Calu3 (cell line): Measurements from ENCODE around the gene HPD. TPM values are rescaled to one million over a fixed set of nuclear protein-coding genes. Genes with fewer than 3 reads are reported as not detected.

ENCODE experiments used
- Bru-seq: library from RNA; stranded (reverse); fragments of 400-500 nt; gene quantifications from one replicate; lab custom pipeline; 2021; lab: Mats Ljungman, UMichigan
- BruChase-seq, 2 experiments: library from RNA; stranded (reverse); fragments of 400-500 nt; gene quantifications; one replicate each; lab custom pipeline; 2021; lab: Mats Ljungman, UMichigan
- BruUV-seq: library from RNA; stranded (reverse); fragments of 400-500 nt; replicated peaks from 2 replicates; lab custom pipeline; 2021; lab: Mats Ljungman, UMichigan
- CTCF ChIA-PET: fragments of 300-600 bp; sonication (Branson Sonifier 250); formaldehyde crosslinking; loops from one replicate; lab custom pipeline; 2022; ENCODE audit warnings: antibody characterized with exemption; lab: Charles Lee
- DNase-seq: peaks from one replicate; pipeline ENCODE4 v3.0.0; 2022
- H3K27ac Mint-ChIP-seq: one replicate; pipeline ENCODE4 v1.8.0; 2022; ENCODE audit warnings: mixed read lengths; ENCODE audit not compliant: unreplicated experiment
- H3K27me3 Mint-ChIP-seq: one replicate; pipeline ENCODE4 v1.8.0; 2022; ENCODE audit warnings: mixed read lengths; ENCODE audit not compliant: unreplicated experiment
- H3K36me3 Mint-ChIP-seq: one replicate; pipeline ENCODE4 v1.8.0; 2022; ENCODE audit warnings: mild to moderate bottlenecking, moderate library complexity, mixed read lengths; ENCODE audit not compliant: insufficient read depth, unreplicated experiment
- H3K4me1 Mint-ChIP-seq: one replicate; pipeline ENCODE4 v1.8.0; 2022; ENCODE audit warnings: mild to moderate bottlenecking, low read depth, mixed read lengths; ENCODE audit not compliant: unreplicated experiment
- H3K4me3 Mint-ChIP-seq: one replicate; pipeline ENCODE4 v1.8.0; 2022; ENCODE audit warnings: mild to moderate bottlenecking, low read depth, moderate library complexity, mixed read lengths; ENCODE audit not compliant: unreplicated experiment
- H3K9me3 Mint-ChIP-seq: one replicate; pipeline ENCODE4 v1.8.0; 2022; ENCODE audit warnings: low read depth, mixed read lengths; ENCODE audit not compliant: unreplicated experiment
- intact Hi-C: fragments of 100-400 bp; cut with micrococcal nuclease; formaldehyde crosslinking; loops from one replicate; pipeline ENCODE4 v1.10.0; 2022; ENCODE audit not compliant: unreplicated experiment
- long read RNA-seq: library from polyadenylated mRNA; stranded (forward); transcript quantifications from one replicate; pipeline ENCODE4 v2.0.0, GENCODE V29; 2022
- total RNA-seq: library from RNA; stranded (reverse); gene quantifications from 2 replicates; pipeline ENCODE4 v1.2.3, GENCODE V29; 2022
- TF ChIP-seq, protein P1 (sequence below): fragments of 200-600 bp; IDR thresholded peaks from one replicate; pipeline ENCODE4 v1.8.0; 2022; ENCODE audit warnings: antibody characterized with exemption; ENCODE audit not compliant: unreplicated experiment

The HPD gene
- total RNA-seq (not detected in 2 replicates), Bru-seq, nascent RNA (percentile 7 among the genes with signal in this experiment), BruChase-seq, experiment 1, labeled RNA remaining after a 6-hour chase (percentile 12 among the genes with signal in this experiment), BruChase-seq, experiment 2, labeled RNA remaining after a 2-hour chase (percentile 4 among the genes with signal in this experiment)
- long read RNA-seq, partial matches to known transcripts: 0 of 4 reads
- long read RNA-seq, other reads (novel, unspliced or antisense): 4 of 4 reads

GRCh38 chr12:121858662-121859572 lies at the start of gene HPD:
HPD (minus strand) TSS chr12:121858859; CDS start chr12:121858823, 36 bp downstream.
- BruUV-seq: no TSS peak
- no peaks in the 10 kb centered on the region for H3K4me1 Mint-ChIP-seq
- H3K4me3 Mint-ChIP-seq: no peak within 1 kb of the TSS
- intact Hi-C loops: no loop called here
- no peaks in the 10 kb centered on the region for H3K36me3 Mint-ChIP-seq
- no peaks in the 10 kb centered on the region for H3K9me3 Mint-ChIP-seq
- H3K27ac Mint-ChIP-seq: no peak within 1 kb of the TSS
- peaks cover 22% of the 10 kb centered on the region for H3K27me3 Mint-ChIP-seq
- TF ChIP-seq, protein P1, sequence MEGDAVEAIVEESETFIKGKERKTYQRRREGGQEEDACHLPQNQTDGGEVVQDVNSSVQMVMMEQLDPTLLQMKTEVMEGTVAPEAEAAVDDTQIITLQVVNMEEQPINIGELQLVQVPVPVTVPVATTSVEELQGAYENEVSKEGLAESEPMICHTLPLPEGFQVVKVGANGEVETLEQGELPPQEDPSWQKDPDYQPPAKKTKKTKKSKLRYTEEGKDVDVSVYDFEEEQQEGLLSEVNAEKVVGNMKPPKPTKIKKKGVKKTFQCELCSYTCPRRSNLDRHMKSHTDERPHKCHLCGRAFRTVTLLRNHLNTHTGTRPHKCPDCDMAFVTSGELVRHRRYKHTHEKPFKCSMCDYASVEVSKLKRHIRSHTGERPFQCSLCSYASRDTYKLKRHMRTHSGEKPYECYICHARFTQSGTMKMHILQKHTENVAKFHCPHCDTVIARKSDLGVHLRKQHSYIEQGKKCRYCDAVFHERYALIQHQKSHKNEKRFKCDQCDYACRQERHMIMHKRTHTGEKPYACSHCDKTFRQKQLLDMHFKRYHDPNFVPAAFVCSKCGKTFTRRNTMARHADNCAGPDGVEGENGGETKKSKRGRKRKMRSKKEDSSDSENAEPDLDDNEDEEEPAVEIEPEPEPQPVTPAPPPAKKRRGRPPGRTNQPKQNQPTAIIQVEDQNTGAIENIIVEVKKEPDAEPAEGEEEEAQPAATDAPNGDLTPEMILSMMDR: no peak
- no peak for DNase-seq
- CTCF ChIA-PET: interaction anchor here (0.6 to 0.7 kb wide), 3 partner anchors 210 to 381 kb away, joined by 3 to 5 read pairs (median 4); no protein-coding TSS in a partner anchor

DNA sequence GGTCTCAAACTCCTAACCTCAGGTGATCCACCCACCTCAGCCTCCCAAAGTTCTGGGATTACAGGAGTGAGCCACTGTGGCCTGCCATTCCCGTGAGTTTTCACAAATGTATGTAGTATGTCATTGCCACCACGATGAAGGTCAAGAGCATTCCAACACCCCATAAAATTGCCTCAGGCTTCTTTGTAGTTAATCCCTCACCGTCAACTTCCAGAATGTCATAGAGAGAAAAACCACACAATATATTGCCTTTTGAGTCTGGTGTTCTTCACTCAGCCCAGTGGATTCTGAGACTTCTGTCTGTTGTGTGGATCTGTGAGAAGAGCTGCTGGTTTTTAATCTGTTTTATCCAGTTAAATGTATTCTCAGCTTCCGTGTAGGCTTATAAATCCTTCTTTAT lies 47.1 kb upstream of the HPD start:
- CTCF ChIA-PET: interaction anchor here (0.9 kb wide), 1 partner anchor 181 kb away, joined by 5 read pairs; no protein-coding TSS in a partner anchor
- no peaks in the 10 kb centered on the region for H3K4me1 Mint-ChIP-seq
- H3K27me3 Mint-ChIP-seq: no peaks in the 10 kb centered on the region
- TF ChIP-seq, protein P1: no peak
- H3K4me3 Mint-ChIP-seq: no peak overlapping the region
- no TSS peak for BruUV-seq
- H3K9me3 Mint-ChIP-seq: no peaks in the 10 kb centered on the region
- no peak for DNase-seq
- no peak overlapping the region for H3K27ac Mint-ChIP-seq
- intact Hi-C loops: no loop called here
- peaks cover 71% of the 10 kb centered on the region for H3K36me3 Mint-ChIP-seq

- intact Hi-C loops: no loop called here
- no peaks in the 10 kb centered on the region for H3K4me1 Mint-ChIP-seq
- H3K27me3 Mint-ChIP-seq: no peaks in the 10 kb centered on the region
- no peak overlapping the region for H3K27ac Mint-ChIP-seq
- CTCF ChIA-PET: interaction anchor here (0.5 to 1.4 kb wide), 2 partner anchors 10 to 11 kb away, joined by 3 to 4 read pairs; no protein-coding TSS in a partner anchor
- no peaks in the 10 kb centered on the region for H3K9me3 Mint-ChIP-seq
- H3K36me3 Mint-ChIP-seq: peaks cover 69% of the 10 kb centered on the region
- no peak overlapping the region for H3K4me3 Mint-ChIP-seq
- no peak for DNase-seq
- no TSS peak for BruUV-seq
- TF ChIP-seq, protein P1: no peak
Observed at GRCh38 chr12:121903202-121903601, 44.5 kb upstream of the HPD start.

DNA sequence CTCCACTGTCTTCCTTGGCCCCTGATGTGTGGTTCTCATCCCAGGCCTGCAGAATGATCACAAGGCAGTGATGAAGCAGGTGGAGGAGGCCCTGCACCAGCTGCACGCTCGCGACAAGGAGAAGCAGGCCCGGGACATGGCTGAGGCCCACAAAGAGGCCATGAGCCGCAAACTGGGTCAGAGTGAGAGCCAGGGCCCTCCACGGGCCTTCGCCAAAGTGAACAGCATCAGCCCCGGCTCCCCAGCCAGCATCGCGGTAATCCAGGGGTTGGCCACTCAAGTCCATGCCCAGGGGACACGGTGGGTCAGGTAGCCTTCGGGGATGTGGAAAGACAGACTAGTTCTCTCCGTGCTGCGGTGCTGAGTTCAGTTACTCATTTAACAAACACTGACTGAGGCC lies 40.9 kb upstream of the HPD start:
- Mint-ChIP-seq H3K4me3 (no peak overlapping the region), H3K9me3 (no peaks in the 10 kb centered on the region), H3K27me3 (no peaks in the 10 kb centered on the region), H3K36me3 (peaks cover 60% of the 10 kb centered on the region), H3K4me1 (peaks cover 7% of the 10 kb centered on the region), H3K27ac (no peak overlapping the region)
- BruUV-seq: no TSS peak
- intact Hi-C loops: no loop called here
- DNase-seq: no peak
- TF ChIP-seq, protein P1: no peak
- CTCF ChIA-PET: no interaction called here
